Gastroesophageal sphincter (tissue), 4 donors: ENCODE measurements around the gene CCNH. TPM values are rescaled to one million over a fixed set of nuclear protein-coding genes. Genes with fewer than 3 reads are reported as not detected.

Experiments used
- ATAC-seq: fragments of 150-250 bp; one replicate; pipeline ENCODE4 v1.9.1; 2016; ENCODE audit warnings: mild to moderate bottlenecking, moderate library complexity
- H3K27ac ChIP-seq, 4 donors: fragments of 200-600 bp; sonication (generic) in 3 of 4; 1 replicate in 3 of 4; 2 replicates in 1 of 4; pipeline ENCODE4 v1.5.1; 2016 to 2019
- H3K27me3 ChIP-seq: fragments of 200-600 bp; sonication (generic); one replicate; pipeline ENCODE4 v1.5.1; 2019
- H3K36me3 ChIP-seq, 2 donors: fragments of 200-600 bp; sonication (generic); one replicate each; pipeline ENCODE4 v1.5.1; 2019; ENCODE audit warnings: control low read depth in 1 of 2
- H3K4me1 ChIP-seq, 3 donors: fragments of 200-600 bp; sonication (generic); 1 replicate in 2 of 3; 2 replicates in 1 of 3; pipeline ENCODE4 v1.5.1; 2016 to 2019; ENCODE audit warnings: control low read depth in 2 of 3
- H3K4me3 ChIP-seq, 2 donors: fragments of 200-600 bp; sonication (generic); one replicate each; pipeline ENCODE4 v1.5.1; 2019; ENCODE audit warnings: mild to moderate bottlenecking in 1 of 2, moderate library complexity in 1 of 2
- H3K9me3 ChIP-seq, 3 donors: fragments of 200-600 bp; sonication (generic); one replicate each; pipeline ENCODE4 v1.5.1; 2017 to 2019; ENCODE audit warnings: control low read depth in 2 of 3
- EP300 ChIP-seq: sonication (generic); formaldehyde crosslinking; IDR thresholded peaks from one replicate; pipeline ENCODE4 v1.6.1; 2017; ENCODE audit warnings: antibody characterized with exemption, mild to moderate bottlenecking
- POLR2A ChIP-seq, 2 donors: fragments of 450-650 bp; IDR thresholded peaks; one replicate each; pipeline ENCODE4 v1.6.1; 2017; ENCODE audit warnings: antibody characterized with exemption in 2 of 2, mild to moderate bottlenecking in 2 of 2, moderate library complexity in 1 of 2
- POLR2AphosphoS5 ChIP-seq: sonication (generic); formaldehyde crosslinking; IDR thresholded peaks from one replicate; pipeline ENCODE4 v1.6.1; 2017; ENCODE audit warnings: antibody characterized with exemption
- WGBS, 2 donors: methylation state at CpG; one replicate each; pipeline ENCODE4 v1.1.5; 2018; ENCODE audit warnings: low coverage in 1 of 2; 5-methylcytosine and 5-hydroxymethylcytosine counted together
- total RNA-seq, 4 donors: library from RNA; depleted of rRNA; stranded (reverse); fragments of >200 nt; gene quantifications; one replicate each; pipeline ENCODE4 v1.1.0, GENCODE V29; 2016
- TF ChIP-seq, protein P1 (sequence below), 4 experiments: fragments of 200-600 bp in 2 of 4; fragments of 450-650 bp in 2 of 4; sonication (generic) in 1 of 4; IDR thresholded peaks; one replicate each; pipeline ENCODE4 v1.5.1; 2017 to 2019; ENCODE audit warnings: antibody characterized with exemption in 4 of 4, mild to moderate bottlenecking in 2 of 4, moderate library complexity in 2 of 4

CCNH gene
- 100 to 1,000 TPM in 2 of 4 donors, 10 to 100 TPM in 2; 32.0 to 125 (median 81.0) TPM for total RNA-seq

DNA sequence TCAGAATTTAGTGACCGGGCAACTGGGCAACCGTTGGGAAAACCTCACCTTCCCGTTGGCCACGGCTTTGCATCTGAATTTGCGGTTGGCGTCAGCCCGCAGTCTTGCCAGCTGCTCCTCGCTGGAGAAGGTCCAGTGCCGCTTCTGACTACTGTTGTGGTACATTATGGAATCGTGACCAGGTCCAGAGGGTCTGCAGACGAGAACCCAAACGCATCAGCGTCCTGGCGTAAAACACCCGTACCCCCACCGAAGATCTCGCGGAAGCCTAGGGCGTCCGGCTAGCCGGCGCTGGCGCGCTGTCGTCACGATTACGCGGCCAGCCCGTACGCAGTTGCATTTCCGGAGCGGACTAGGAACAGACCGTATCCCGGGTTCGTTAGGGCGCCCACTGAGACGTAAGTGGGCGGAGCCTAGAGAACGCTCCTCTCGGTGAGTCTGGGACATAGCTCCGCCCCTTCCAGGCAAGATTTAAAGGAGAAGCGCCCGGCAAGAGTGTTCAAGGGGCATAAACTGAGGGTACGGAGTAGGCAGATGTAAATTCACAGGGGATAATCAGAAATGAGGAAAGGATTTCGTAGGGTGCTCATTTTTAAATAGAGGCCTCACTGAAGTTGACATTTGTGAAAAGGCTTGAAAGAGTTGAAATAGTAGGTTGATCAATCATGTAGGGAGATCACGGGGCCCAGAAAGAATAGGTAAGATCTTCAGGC, at the start of gene CCNH:
Gene CCNH, minus strand, starts transcription at position 301 of the 713 bp plus-strand sequence. Its CDS starts 136 bp downstream, at position 165.
- ATAC-seq: peak; percentile 98
- 1 to 2% methylated on average over 17 to 18 of the region's 46 CpGs for WGBS, 2 donors

DNA sequence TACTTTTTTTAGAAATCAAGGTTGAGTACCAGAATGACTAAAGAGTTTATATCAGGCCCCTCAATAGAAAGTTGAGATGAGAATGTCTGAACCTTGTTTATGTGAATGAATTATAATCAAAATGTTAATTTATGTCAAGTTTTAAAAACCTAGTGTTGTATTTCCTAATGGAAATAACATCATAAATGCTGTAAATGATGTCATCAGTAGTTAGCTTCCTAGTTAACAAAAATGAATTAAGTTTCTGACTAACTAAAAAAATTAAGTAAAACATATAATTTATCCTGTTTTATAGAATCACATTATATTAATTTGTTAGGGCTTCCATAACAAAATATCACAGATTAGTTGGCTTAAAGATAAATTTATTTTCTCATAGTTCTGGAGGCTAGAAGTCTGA, 45.0 kb upstream of the CCNH start:
- Histone ChIP-seq H3K36me3 (no peaks in the 10 kb centered on the region), H3K27ac (no peak overlapping the region), H3K27me3 (no peaks in the 10 kb centered on the region), H3K4me3 (no peak overlapping the region), H3K4me1 (no peaks in the 10 kb centered on the region), H3K9me3 (peaks cover 0 to 15% (median 0%) of the 10 kb centered on the region in 3 donors)
- no peak for ATAC-seq
- no peak for TF ChIP-seq POLR2A (IDR thresholded peaks at IDR 0.05)
- TF ChIP-seq POLR2AphosphoS5: no peak
- TF ChIP-seq, protein P1, sequence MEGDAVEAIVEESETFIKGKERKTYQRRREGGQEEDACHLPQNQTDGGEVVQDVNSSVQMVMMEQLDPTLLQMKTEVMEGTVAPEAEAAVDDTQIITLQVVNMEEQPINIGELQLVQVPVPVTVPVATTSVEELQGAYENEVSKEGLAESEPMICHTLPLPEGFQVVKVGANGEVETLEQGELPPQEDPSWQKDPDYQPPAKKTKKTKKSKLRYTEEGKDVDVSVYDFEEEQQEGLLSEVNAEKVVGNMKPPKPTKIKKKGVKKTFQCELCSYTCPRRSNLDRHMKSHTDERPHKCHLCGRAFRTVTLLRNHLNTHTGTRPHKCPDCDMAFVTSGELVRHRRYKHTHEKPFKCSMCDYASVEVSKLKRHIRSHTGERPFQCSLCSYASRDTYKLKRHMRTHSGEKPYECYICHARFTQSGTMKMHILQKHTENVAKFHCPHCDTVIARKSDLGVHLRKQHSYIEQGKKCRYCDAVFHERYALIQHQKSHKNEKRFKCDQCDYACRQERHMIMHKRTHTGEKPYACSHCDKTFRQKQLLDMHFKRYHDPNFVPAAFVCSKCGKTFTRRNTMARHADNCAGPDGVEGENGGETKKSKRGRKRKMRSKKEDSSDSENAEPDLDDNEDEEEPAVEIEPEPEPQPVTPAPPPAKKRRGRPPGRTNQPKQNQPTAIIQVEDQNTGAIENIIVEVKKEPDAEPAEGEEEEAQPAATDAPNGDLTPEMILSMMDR (IDR thresholded peaks at IDR 0.05): no peak
- no peak for TF ChIP-seq EP300

More for the DNA sequence above, at the start of gene CCNH:
- peak within 1 kb of the TSS; percentile 93 to 98 (median 98) for H3K27ac ChIP-seq
- peaks cover 0 to 32% (median 9%) of the 10 kb centered on the region in 3 donors for H3K4me1 ChIP-seq
- TF ChIP-seq POLR2A (IDR thresholded peaks at IDR 0.05): peak; percentile 92 to 93
- peak; percentile 99 for TF ChIP-seq POLR2AphosphoS5
- TF ChIP-seq, protein P1 (IDR thresholded peaks at IDR 0.05): no peak
- peak; percentile 91 for TF ChIP-seq EP300
- peaks cover 0 to 28% of the 10 kb centered on the region in 2 donors for H3K36me3 ChIP-seq
- H3K4me3 ChIP-seq: peak within 1 kb of the TSS; percentile 76 to 87
- H3K9me3 ChIP-seq: no peaks in the 10 kb centered on the region
- H3K27me3 ChIP-seq: no peaks in the 10 kb centered on the region

DNA sequence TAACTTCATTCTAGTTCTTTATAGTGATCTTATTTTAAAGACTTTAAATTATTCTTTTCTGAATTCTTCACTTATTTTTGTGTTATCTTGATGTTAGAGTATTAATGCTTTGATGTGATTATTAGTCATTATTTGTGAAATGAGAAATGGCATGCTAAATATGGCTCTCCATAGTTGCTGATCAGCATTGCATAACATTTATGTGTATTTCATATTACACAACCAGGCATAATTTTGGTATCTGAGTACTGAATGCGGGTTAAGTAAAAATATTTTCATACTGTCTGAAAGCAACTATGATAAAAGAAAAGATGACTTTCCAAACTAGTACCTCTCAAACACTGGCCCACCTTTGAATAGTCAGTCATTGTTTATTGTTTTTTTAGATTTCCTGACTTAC, 41.1 kb upstream of the CCNH start:
- 93 to 100% methylated on average over 1 of the region's 1 CpG for WGBS, 2 donors
- no peaks in the 10 kb centered on the region for H3K27me3 ChIP-seq
- H3K27ac ChIP-seq: no peak overlapping the region
- H3K9me3 ChIP-seq: no peaks in the 10 kb centered on the region
- H3K4me3 ChIP-seq: no peak overlapping the region
- H3K36me3 ChIP-seq: no peaks in the 10 kb centered on the region
- H3K4me1 ChIP-seq: no peaks in the 10 kb centered on the region
- ATAC-seq: no peak
- no peak for TF ChIP-seq EP300
- no peak for TF ChIP-seq POLR2A (IDR thresholded peaks at IDR 0.05)
- TF ChIP-seq POLR2AphosphoS5: no peak
- TF ChIP-seq, protein P1 (IDR thresholded peaks at IDR 0.05): no peak

DNA sequence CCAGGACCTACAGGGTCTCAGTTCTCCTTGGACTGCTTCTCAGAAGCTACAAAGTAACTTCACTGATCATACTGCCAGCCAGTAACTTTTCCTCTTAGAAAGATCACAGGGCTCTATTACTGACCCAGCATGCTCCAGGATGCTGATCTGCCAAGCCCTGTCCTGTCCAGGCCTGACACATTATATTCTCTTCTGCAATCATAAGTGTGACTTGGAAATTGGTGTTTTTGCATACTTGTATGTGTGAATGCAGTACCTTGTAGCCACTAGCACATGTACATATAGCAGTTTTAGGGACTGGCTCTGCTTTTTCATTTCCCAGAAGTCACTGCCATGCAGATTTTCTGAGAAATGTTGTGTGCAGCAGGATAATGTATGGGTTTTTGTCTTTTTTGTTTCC, 40.1 kb upstream of the CCNH start:
- Histone ChIP-seq H3K27me3 (no peaks in the 10 kb centered on the region), H3K4me3 (no peak overlapping the region), H3K4me1 (no peaks in the 10 kb centered on the region), H3K36me3 (no peaks in the 10 kb centered on the region), H3K27ac (no peak overlapping the region), H3K9me3 (no peaks in the 10 kb centered on the region)
- TF ChIP-seq, protein P1 (IDR thresholded peaks at IDR 0.05): no peak
- no peak for TF ChIP-seq POLR2A (IDR thresholded peaks at IDR 0.05)
- TF ChIP-seq POLR2AphosphoS5: no peak
- TF ChIP-seq EP300: no peak
- ATAC-seq: no peak

DNA sequence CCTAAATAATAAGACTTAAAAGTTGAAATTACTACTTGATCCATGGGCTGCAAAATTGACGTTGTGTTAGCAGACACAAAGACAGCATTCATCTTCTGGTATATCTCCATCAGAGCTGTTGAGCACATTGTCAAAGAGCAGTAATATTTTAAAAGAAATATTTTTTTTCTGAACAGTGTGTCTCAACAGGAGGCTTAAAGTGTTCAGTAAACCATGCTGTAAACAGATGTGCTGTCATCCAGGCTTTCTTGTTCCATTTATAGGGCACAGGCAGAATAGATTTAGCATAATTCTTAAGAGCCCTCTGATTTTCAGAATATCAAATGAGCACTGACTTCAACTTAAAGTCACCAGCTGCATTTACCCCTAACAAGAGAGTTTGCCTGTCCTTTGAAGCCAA, 29.7 kb upstream of the CCNH start:
- no peak for ATAC-seq
- peaks cover 0 to 5% (median 0%) of the 10 kb centered on the region in 3 donors for H3K9me3 ChIP-seq
- TF ChIP-seq EP300 (no peak), POLR2A (IDR thresholded peaks at IDR 0.05) (no peak), POLR2AphosphoS5 (no peak)
- TF ChIP-seq, protein P1 (IDR thresholded peaks at IDR 0.05): no peak
- no peak overlapping the region for H3K4me3 ChIP-seq
- no peaks in the 10 kb centered on the region for H3K4me1 ChIP-seq
- H3K27me3 ChIP-seq: no peaks in the 10 kb centered on the region
- no peak overlapping the region for H3K27ac ChIP-seq
- H3K36me3 ChIP-seq: no peaks in the 10 kb centered on the region
- WGBS, 2 donors: 33 to 38% methylated on average over 1 of the region's 1 CpG
